Lung microvascular endothelial cell (primary cell): ENCODE results near the gene RFX7. TPM values are rescaled to one million over a fixed set of nuclear protein-coding genes. Genes with fewer than 3 reads are reported as not detected.

Source experiments
- DNase-seq, 2 donors: peaks; one replicate each; pipeline versions ENCODE4 v3.0.0 to v3.0.0-alpha.2; 2010; ENCODE audit warnings: low read depth in 2 of 2
- total RNA-seq: library from RNA; depleted of rRNA; stranded (reverse); fragments of >200 nt; gene quantifications from 2 replicates; pipeline ENCODE4 v1.2.1, GENCODE V29; 2014

RFX7 gene
- total RNA-seq, 1 donor from 2014 or later: 2.2 TPM

GRCh38 chr15:56128081-56128480 is 115.6 kb downstream of the RFX7 start:
- DNase-seq: no peak

- DNase-seq: no peak
Observed at GRCh38 chr15:56126409-56126808, 117.3 kb downstream of the RFX7 start.

DNA sequence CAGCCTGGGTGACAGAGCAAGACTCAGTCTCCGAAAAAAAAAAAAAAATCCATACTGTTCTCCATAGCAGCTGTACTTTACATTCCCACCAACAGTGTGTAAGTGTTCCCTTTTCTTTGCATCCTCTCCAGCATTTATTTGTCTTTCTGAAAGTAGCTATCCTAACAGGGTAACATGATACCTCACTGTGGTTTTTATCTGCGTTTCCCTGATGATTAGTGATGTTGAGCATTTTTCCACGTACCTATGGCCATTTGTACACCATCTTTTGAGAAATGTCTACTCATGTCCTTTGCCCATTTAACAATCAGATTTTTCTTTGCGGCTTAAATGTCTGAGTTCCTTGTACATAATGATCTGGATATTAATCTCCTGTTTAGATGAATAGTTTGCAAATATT is 119.3 kb downstream of the RFX7 start:
- no peak for DNase-seq

GRCh38 chr15:56105855-56106254 is 137.8 kb downstream of the RFX7 start:
- DNase-seq: no peak

- DNase-seq: peak in 1 of 2 donors; percentile 92
Observed at GRCh38 chr15:56102441-56102840, 141.2 kb downstream of the RFX7 start.

DNA sequence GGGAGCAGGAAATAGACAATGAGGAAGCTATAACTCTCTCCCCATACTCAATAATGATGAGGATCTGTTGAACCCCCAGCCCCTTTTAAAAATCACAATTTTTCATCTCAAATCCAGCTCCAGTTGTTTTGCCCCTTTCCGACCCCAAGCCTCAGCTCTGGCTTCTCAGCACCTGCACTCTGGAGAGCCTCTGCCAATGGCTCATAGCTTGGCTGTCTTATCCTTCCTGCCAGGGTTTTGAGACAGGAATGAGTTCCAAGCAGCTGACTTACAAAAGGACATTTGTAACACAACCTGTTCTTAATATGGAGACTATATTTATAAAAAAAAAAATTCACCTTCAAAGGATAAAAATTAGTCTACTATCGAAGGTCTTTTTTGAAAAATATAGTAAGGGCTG is 144.4 kb downstream of the RFX7 start:
- no peak for DNase-seq

GRCh38 chr15:56098195-56098863 is 145.3 kb downstream of the RFX7 start:
- DNase-seq: no peak

DNA sequence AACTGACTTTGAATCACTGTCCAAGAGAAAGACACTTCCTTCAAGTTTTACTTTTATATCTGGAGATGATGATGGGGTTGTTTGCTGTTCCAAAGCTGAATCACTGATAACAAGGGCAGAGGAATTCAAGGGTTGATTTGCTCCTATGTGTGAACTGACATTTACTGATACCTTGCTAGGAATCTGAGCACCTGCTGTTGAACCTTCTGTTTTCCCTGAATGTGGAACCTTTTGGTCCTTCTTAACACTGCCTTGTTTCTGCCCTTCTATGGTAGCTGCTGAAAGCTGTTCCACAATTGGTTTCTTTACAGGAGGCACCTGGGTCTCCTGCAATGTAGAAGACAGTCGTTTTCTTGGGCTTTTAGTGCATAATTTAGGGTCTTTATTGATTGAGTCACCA is 148.3 kb downstream of the RFX7 start:
- DNase-seq: no peak

- DNase-seq: no peak
Observed at GRCh38 chr15:56094171-56094570, 149.5 kb downstream of the RFX7 start.

DNA sequence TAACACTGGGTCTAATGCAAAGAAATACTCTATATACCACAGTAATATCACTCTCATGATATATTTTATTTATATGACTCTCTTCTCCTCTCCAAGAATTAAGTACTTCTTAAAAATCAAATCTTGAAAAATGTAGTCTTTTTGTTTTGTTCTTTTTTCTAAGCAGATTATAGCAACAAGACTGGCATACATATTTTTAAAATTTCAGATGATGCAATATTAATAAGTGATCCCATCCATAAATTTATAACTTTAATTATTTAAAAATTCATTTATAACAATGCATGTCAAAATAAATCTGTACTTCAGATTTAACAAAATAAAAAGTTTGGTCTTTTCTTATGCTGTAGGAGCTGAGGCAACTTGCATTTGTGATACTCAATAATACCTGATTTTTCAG is 155.3 kb downstream of the RFX7 start:
- DNase-seq: no peak

GRCh38 chr15:56086566-56086965 is 157.1 kb downstream of the RFX7 start:
- no peak for DNase-seq

GRCh38 chr15:56082263-56082761 is 161.4 kb downstream of the RFX7 start:
- DNase-seq: no peak

- DNase-seq: no peak
Observed at GRCh38 chr15:56077081-56077480, 166.6 kb downstream of the RFX7 start.

- DNase-seq: no peak
Observed at GRCh38 chr15:56076640-56077039, 167.0 kb downstream of the RFX7 start.

DNA sequence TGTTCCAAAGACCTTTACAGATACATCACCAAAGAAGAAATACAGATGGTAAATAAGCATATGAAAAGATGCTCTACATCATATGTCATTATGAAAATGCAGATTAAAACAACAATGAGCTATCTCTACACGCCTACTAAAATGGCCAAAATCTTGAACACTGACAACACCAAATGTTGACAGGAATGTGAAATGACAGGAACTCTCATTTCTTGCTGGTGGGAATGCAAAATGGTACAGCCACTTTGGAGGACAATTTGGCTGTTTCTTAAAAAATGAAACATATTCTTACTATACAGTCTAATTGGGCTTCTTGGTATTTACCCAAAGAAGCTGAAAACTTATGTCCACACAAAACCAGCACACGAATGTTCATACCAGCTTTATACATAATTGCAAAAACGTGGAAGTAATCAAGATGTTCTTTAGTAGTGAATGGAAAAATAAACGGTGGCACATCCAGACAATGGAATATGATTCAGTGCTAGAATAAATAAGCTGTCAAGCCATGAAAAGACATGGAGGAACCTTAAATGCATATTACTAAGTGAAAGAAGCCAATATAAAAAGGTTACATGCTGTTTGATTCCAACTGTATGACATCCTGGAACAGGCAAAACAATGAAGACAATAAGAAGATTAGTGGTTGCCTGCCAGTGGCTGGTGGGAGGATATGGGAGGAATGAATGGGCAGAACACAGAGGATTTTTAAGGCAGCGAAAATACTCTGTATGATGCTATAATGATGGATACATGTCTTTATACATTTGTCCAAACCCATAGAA is 169.0 kb downstream of the RFX7 start:
- peak; percentile 3 for DNase-seq

- DNase-seq: no peak
Observed at GRCh38 chr15:56064152-56064551, 179.5 kb downstream of the RFX7 start.

DNA sequence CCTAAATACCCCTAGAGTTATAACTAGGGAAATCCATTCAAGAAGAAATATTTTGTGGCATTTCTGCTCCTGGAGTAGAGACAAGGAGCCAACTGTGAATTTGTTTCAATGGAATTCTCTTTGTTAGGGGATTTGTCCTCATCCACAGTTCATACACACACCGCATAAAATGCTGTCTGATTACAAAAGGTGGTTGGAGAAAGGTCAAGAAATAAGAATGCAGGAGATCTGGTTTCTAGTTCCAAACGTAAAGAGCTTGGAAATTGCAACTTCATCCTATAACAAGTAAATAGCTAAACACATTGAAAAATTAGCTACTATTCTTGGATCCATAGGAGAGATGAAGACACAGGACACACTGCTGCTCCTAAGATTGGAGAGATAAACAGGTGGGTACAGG is 184.0 kb downstream of the RFX7 start:
- no peak for DNase-seq

GRCh38 chr15:56058986-56059385 is 184.7 kb downstream of the RFX7 start:
- peak in 1 of 2 donors; percentile 6 for DNase-seq

- no peak for DNase-seq
Observed at GRCh38 chr15:56056626-56057025, 187.1 kb downstream of the RFX7 start.

- no peak for DNase-seq
Observed at GRCh38 chr15:56053046-56053400, 190.7 kb downstream of the RFX7 start.

DNA sequence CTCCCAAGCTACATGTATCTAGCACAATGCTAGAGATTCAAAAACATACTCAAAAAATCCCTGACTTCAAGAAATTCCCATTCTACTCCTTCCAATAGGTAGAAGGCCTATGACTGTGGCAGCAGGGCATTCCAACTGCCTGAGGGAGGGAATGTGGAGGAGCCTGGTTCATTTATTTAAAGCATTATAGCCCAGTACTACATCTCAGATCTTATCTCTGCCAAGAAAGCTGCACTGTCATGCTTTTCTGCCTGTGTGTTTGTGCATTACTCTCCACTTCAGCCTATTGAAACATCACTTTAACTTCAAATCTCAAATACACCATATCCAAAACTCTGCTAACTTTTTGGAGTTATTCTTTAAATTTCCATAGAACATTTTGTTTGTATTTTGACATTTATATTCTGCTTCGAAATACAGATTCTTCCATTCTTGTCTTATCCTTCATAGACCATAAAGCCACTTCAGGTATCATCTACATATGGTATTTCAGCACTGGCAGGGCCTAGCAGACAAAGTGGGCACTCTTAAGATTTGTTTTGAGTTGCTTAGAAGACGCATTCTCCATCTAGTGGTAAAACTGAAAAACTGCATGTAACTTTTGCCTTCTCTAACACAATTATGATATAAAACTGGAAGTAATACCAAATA is 191.2 kb downstream of the RFX7 start:
- DNase-seq: peak; percentile 33 to 61

GRCh38 chr15:56051676-56052075 is 192.0 kb downstream of the RFX7 start:
- DNase-seq: no peak

- DNase-seq: no peak
Observed at GRCh38 chr15:56049577-56049976, 194.1 kb downstream of the RFX7 start.
